ENCODE measurements around the gene AHI1.

Gene AHI1

DNA sequence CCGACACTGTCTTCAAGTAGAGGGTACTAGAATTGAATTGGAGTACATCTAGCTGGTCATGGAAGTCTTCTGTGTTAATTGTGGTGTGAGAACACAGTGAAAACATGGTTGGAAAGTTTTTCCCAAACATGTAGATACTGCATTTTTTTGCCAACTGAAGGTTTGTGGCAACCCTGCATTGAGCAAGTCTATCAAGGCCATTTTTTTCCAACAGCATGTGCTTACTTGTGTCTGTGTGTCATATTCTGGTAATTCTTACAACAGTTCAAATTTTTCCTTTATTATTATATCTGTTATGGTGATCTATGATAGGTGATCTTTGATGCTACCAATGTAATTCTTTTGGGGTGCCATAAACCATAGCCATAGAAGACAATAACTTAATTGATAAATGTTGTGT lies 169.4 kb downstream of the AHI1 start:
- no peaks in the 10 kb centered on the region for H3K36me3 ChIP-seq (ENCODE audit: control insufficient read depth, insufficient read depth, low read length)
- peaks cover 2% of the 10 kb centered on the region for H3K4me1 ChIP-seq (ENCODE audit: control insufficient read depth, insufficient read depth, low read length, poor library complexity, severe bottlenecking)
- no peak overlapping the region for H3K4me3 ChIP-seq (ENCODE audit: extremely low read depth, insufficient read depth, low read length, poor library complexity, severe bottlenecking)
- no peak overlapping the region for H3K27ac ChIP-seq (ENCODE audit: low read depth, low read length, severe bottlenecking)
- WGBS, 2 experiments (ENCODE audit: insufficient coverage in 2 of 2) = 100% methylated on average over 1 of the region's 1 CpG
- H3K9me3 ChIP-seq (ENCODE audit: control insufficient read depth, low read length) = no peaks in the 10 kb centered on the region

DNA sequence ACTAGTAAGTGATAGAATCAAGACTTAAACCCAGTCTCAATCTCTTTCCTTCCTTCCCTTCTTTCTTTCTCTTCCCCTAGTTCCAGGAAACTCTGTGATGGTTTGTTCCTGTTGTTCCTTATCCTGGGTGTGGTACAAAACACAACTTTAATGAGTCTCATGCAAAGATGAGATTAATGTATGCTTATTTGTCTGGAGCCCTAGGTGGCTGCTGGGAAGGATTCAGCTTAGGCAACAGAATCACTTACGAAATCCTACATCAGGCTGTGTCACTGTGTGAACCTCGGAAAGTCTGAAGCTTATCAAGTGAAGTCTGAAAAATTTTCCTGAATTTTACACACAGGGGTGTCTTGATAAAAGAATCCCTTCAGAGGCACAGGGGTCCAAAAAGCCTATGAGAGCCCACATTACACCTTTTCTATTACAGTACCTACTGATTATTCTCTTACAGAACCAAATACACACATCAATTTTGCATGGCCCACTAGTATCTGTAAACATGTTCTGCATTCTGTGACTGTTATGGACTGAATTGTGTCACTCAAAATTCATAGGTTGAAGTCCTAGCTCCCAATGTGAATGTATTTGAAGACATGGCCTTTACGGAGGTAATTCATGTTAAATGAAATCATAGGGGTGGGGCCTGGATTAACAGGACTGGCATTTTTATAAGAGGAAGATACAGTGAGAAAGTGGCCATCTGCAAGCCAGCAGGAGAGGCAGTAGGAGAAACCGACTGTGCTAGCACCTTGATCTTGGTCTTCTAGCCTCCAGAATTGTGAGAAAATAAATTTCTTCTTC lies 171.7 kb downstream of the AHI1 start:
- Histone ChIP-seq H3K9me3 (ENCODE audit: control insufficient read depth, low read length) (no peaks in the 10 kb centered on the region), H3K4me3 (ENCODE audit: extremely low read depth, insufficient read depth, low read length, poor library complexity, severe bottlenecking) (no peak overlapping the region)
- 94 to 100% methylated on average over 2 to 3 of the region's 4 CpGs for WGBS, 2 experiments (ENCODE audit: insufficient coverage in 2 of 2)

GRCh38 chr6:135324531-135324930 lies 173.0 kb downstream of the AHI1 start:
- no peaks in the 10 kb centered on the region for H3K9me3 ChIP-seq (ENCODE audit: control insufficient read depth, low read length)
- peaks cover 4% of the 10 kb centered on the region for H3K4me1 ChIP-seq (ENCODE audit: control insufficient read depth, insufficient read depth, low read length, poor library complexity, severe bottlenecking)
- H3K4me3 ChIP-seq (ENCODE audit: extremely low read depth, insufficient read depth, low read length, poor library complexity, severe bottlenecking) = no peak overlapping the region
- no peaks in the 10 kb centered on the region for H3K36me3 ChIP-seq (ENCODE audit: control insufficient read depth, insufficient read depth, low read length)
- WGBS, 2 experiments (ENCODE audit: insufficient coverage in 2 of 2) = 90% methylated on average over 3 of the region's 4 CpGs
- H3K27ac ChIP-seq (ENCODE audit: low read depth, low read length, severe bottlenecking) = no peak overlapping the region

More for the DNA sequence above, 171.7 kb downstream of the AHI1 start:
- H3K4me1 ChIP-seq (ENCODE audit: control insufficient read depth, insufficient read depth, low read length, poor library complexity, severe bottlenecking) = peaks cover 4% of the 10 kb centered on the region
- H3K36me3 ChIP-seq (ENCODE audit: control insufficient read depth, insufficient read depth, low read length) = no peaks in the 10 kb centered on the region
- H3K27ac ChIP-seq (ENCODE audit: low read depth, low read length, severe bottlenecking) = no peak overlapping the region

DNA sequence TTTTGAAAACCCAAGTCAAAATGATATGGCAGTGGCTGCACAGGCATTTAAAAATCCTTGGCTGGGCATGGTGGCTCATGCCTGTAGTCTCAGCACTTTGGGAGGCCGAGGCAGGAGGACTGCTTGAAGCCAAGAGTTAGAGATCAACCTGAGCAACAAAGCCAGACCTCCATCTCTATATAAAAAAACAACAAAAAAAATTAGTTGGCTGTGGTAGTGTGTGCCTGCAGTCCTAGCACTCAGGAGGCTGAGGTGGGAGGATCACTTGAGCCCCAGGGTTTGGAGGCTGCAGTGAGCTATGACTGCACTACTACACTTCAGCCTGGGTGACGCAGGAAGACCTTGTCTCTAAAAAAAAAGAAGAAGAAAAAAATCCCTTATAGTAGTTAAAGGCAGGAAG lies 173.6 kb downstream of the AHI1 start:
- Histone ChIP-seq H3K36me3 (ENCODE audit: control insufficient read depth, insufficient read depth, low read length) (no peaks in the 10 kb centered on the region), H3K27ac (ENCODE audit: low read depth, low read length, severe bottlenecking) (no peak overlapping the region), H3K4me1 (ENCODE audit: control insufficient read depth, insufficient read depth, low read length, poor library complexity, severe bottlenecking) (peaks cover 4% of the 10 kb centered on the region), H3K4me3 (ENCODE audit: extremely low read depth, insufficient read depth, low read length, poor library complexity, severe bottlenecking) (no peak overlapping the region), H3K9me3 (ENCODE audit: control insufficient read depth, low read length) (no peaks in the 10 kb centered on the region)
- WGBS, 2 experiments (ENCODE audit: insufficient coverage in 2 of 2) = 100% methylated on average over 1 of the region's 2 CpGs

GRCh38 chr6:135323202-135323668 lies 174.3 kb downstream of the AHI1 start:
- H3K27ac ChIP-seq (ENCODE audit: low read depth, low read length, severe bottlenecking) = no peak overlapping the region
- 73% methylated on average over 2 of the region's 6 CpGs; no CpG with 5 or more reads in 1 of the 2 experiments for WGBS, 2 experiments (ENCODE audit: insufficient coverage in 2 of 2)
- no peaks in the 10 kb centered on the region for H3K36me3 ChIP-seq (ENCODE audit: control insufficient read depth, insufficient read depth, low read length)
- no peaks in the 10 kb centered on the region for H3K9me3 ChIP-seq (ENCODE audit: control insufficient read depth, low read length)
- H3K4me1 ChIP-seq (ENCODE audit: control insufficient read depth, insufficient read depth, low read length, poor library complexity, severe bottlenecking) = peaks cover 4% of the 10 kb centered on the region
- no peak overlapping the region for H3K4me3 ChIP-seq (ENCODE audit: extremely low read depth, insufficient read depth, low read length, poor library complexity, severe bottlenecking)

DNA sequence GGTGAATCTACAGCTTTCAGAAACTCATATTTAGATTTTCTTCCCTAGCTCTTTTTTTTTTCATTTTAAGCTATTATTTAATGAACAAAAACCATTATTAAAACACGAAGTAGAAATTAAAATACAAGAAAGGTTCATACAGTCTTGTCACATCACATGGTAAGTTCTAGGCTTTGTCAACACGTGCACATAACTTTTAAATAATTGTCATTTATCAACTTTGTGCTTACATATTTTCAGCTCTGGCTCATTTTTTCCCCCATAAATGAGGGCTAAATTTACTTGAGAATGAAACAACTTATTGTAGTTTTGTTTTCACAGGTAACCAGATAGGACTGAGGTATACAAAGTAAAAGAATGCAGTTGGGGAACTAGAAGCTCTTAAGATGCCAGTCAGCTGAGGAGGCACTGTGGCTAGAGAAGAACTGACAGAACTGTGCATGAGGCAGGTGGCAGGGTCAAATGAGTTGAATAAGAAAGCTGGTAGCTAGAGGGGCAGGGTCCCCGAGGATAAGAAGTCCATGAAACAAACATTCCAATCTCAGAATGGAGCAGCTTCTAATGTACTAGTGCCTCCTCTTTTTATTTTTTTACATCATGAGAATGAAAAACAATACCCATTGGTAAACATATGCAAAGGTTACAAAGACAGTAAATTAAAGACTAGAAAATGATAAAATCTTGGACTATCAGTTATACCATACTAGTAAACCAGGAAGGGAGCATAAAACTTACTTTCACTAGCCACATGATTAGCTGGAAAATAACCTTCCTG lies 174.9 kb downstream of the AHI1 start:
- peaks cover 4% of the 10 kb centered on the region for H3K4me1 ChIP-seq (ENCODE audit: control insufficient read depth, insufficient read depth, low read length, poor library complexity, severe bottlenecking)
- no peak overlapping the region for H3K4me3 ChIP-seq (ENCODE audit: extremely low read depth, insufficient read depth, low read length, poor library complexity, severe bottlenecking)
- H3K27ac ChIP-seq (ENCODE audit: low read depth, low read length, severe bottlenecking) = no peak overlapping the region
- WGBS, 2 experiments (ENCODE audit: insufficient coverage in 2 of 2) = no CpG with 5 or more reads among the region's 3 CpGs
- no peaks in the 10 kb centered on the region for H3K9me3 ChIP-seq (ENCODE audit: control insufficient read depth, low read length)
- H3K36me3 ChIP-seq (ENCODE audit: control insufficient read depth, insufficient read depth, low read length) = no peaks in the 10 kb centered on the region

- Histone ChIP-seq H3K4me3 (ENCODE audit: extremely low read depth, insufficient read depth, low read length, poor library complexity, severe bottlenecking) (no peak overlapping the region), H3K36me3 (ENCODE audit: control insufficient read depth, insufficient read depth, low read length) (no peaks in the 10 kb centered on the region), H3K9me3 (ENCODE audit: control insufficient read depth, low read length) (no peaks in the 10 kb centered on the region), H3K27ac (ENCODE audit: low read depth, low read length, severe bottlenecking) (no peak overlapping the region), H3K4me1 (ENCODE audit: control insufficient read depth, insufficient read depth, low read length, poor library complexity, severe bottlenecking) (peaks cover 4% of the 10 kb centered on the region)
- 82% methylated on average over 3 of the region's 8 CpGs; no CpG with 5 or more reads in 1 of the 2 experiments for WGBS, 2 experiments (ENCODE audit: insufficient coverage in 2 of 2)
Measured at GRCh38 chr6:135320721-135321621, 176.6 kb downstream of the AHI1 start.

DNA sequence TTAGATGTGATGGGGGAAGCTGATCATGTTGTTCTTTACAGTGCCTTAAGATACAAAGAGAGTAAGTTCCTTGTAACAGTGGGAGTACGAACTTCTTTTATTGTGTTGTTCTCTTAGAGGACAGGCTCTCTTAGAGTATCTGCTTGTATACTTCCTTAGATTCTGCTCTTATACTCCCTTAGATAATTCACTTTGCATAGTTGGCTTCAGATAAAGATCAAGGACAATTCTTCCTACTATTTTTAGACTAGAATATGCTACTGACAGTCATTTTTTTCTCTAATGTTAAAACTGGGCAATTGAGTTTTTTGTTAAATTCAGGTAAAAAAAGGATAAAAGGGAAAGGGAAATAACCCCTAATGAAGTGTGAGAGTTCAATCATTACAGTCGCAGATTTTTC lies 177.7 kb downstream of the AHI1 start:
- Histone ChIP-seq H3K36me3 (ENCODE audit: control insufficient read depth, insufficient read depth, low read length) (no peaks in the 10 kb centered on the region), H3K4me3 (ENCODE audit: extremely low read depth, insufficient read depth, low read length, poor library complexity, severe bottlenecking) (no peak overlapping the region), H3K4me1 (ENCODE audit: control insufficient read depth, insufficient read depth, low read length, poor library complexity, severe bottlenecking) (peaks cover 4% of the 10 kb centered on the region), H3K27ac (ENCODE audit: low read depth, low read length, severe bottlenecking) (no peak overlapping the region), H3K9me3 (ENCODE audit: control insufficient read depth, low read length) (no peaks in the 10 kb centered on the region)
- WGBS, 2 experiments (ENCODE audit: insufficient coverage in 2 of 2) = 100% methylated on average over 1 of the region's 2 CpGs; no CpG with 5 or more reads in 1 of the 2 experiments

- H3K27ac ChIP-seq (ENCODE audit: low read depth, low read length, severe bottlenecking) = no peak overlapping the region
- peaks cover 4% of the 10 kb centered on the region for H3K4me1 ChIP-seq (ENCODE audit: control insufficient read depth, insufficient read depth, low read length, poor library complexity, severe bottlenecking)
- H3K36me3 ChIP-seq (ENCODE audit: control insufficient read depth, insufficient read depth, low read length) = no peaks in the 10 kb centered on the region
- H3K4me3 ChIP-seq (ENCODE audit: extremely low read depth, insufficient read depth, low read length, poor library complexity, severe bottlenecking) = no peak overlapping the region
- no peaks in the 10 kb centered on the region for H3K9me3 ChIP-seq (ENCODE audit: control insufficient read depth, low read length)
- WGBS, 2 experiments (ENCODE audit: insufficient coverage in 2 of 2) = 93 to 97% methylated on average over 3 to 6 of the region's 8 CpGs
Measured at GRCh38 chr6:135318738-135319469, 178.6 kb downstream of the AHI1 start.

- Histone ChIP-seq H3K4me1 (ENCODE audit: control insufficient read depth, insufficient read depth, low read length, poor library complexity, severe bottlenecking) (no peaks in the 10 kb centered on the region), H3K36me3 (ENCODE audit: control insufficient read depth, insufficient read depth, low read length) (no peaks in the 10 kb centered on the region), H3K27ac (ENCODE audit: low read depth, low read length, severe bottlenecking) (no peak overlapping the region), H3K9me3 (ENCODE audit: control insufficient read depth, low read length) (no peaks in the 10 kb centered on the region), H3K4me3 (ENCODE audit: extremely low read depth, insufficient read depth, low read length, poor library complexity, severe bottlenecking) (no peak overlapping the region)
- 100% methylated on average over 1 of the region's 1 CpG for WGBS, 2 experiments (ENCODE audit: insufficient coverage in 2 of 2)
Measured at GRCh38 chr6:135314543-135314942, 183.0 kb downstream of the AHI1 start.

Data from mesodermal cell (in vitro differentiated cells).